GM20000 (cell line): ENCODE measurements around the gene SIGLEC11.
"Not testable (repeated sequence)": the region's sequence is repeated elsewhere in the genome, so short reads cannot be mapped to it uniquely, and the experiment has no call there.

Experiments used
- DNase-seq: peaks from one replicate; pipeline ENCODE4 v3.0.0; 2012; ENCODE audit warnings: low spot score
- TF ChIP-seq, protein P1 (sequence below): IDR thresholded peaks from 2 replicates; pipeline ENCODE4 v1.5.1; 2012; ENCODE audit warnings: mild to moderate bottlenecking, control low read depth; ENCODE audit errors: extremely low read depth, missing control alignments

Gene SIGLEC11, protein sequence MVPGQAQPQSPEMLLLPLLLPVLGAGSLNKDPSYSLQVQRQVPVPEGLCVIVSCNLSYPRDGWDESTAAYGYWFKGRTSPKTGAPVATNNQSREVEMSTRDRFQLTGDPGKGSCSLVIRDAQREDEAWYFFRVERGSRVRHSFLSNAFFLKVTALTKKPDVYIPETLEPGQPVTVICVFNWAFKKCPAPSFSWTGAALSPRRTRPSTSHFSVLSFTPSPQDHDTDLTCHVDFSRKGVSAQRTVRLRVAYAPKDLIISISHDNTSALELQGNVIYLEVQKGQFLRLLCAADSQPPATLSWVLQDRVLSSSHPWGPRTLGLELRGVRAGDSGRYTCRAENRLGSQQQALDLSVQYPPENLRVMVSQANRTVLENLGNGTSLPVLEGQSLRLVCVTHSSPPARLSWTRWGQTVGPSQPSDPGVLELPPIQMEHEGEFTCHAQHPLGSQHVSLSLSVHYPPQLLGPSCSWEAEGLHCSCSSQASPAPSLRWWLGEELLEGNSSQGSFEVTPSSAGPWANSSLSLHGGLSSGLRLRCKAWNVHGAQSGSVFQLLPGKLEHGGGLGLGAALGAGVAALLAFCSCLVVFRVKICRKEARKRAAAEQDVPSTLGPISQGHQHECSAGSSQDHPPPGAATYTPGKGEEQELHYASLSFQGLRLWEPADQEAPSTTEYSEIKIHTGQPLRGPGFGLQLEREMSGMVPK

DNA sequence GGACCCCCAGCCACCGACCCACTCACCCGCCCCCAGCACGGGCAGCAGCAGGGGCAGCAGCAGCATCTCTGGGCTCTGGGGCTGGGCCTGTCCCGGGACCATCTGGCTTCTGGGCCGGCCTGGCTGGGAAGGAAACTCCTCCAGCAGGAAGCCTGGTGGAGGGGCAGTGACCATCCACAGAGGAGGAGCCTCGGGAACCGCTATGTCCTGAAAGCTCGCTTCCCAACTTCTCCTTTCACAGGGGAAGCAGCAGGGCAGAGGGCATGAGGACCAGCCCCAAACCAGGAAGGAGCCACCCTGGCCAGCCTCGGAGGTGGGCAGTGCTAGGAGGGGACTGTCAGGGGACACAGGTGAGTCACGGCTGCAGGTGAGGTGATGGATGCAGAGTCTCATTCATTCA is at the start of gene SIGLEC11:
Gene SIGLEC11, minus strand, starts transcription at position 193 of the 400 bp plus-strand sequence. Its CDS starts 91 bp downstream, at position 102.
- not testable (repeated sequence) for DNase-seq

DNA sequence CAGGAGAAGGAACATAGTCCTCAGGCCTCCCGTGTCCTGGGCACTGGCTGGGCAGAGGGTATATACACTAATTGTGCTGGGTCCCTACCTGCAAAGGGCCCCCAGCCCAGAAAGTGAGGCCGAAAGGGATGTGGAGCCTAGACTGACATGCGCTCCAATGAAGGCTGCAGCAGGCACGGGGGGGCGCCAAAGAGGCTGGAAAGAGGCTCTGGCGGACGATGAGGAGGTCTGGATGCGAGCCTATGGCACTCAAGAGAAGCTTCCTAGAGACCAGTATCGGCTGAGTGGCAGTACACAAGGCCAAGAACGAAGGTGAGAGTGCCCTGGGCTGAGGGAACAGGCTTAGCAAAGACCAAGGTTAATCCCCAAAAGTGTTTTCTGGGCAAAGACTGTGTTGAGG is 47.6 kb upstream of the SIGLEC11 start:
- DNase-seq, result no peak
- TF ChIP-seq, protein P1, sequence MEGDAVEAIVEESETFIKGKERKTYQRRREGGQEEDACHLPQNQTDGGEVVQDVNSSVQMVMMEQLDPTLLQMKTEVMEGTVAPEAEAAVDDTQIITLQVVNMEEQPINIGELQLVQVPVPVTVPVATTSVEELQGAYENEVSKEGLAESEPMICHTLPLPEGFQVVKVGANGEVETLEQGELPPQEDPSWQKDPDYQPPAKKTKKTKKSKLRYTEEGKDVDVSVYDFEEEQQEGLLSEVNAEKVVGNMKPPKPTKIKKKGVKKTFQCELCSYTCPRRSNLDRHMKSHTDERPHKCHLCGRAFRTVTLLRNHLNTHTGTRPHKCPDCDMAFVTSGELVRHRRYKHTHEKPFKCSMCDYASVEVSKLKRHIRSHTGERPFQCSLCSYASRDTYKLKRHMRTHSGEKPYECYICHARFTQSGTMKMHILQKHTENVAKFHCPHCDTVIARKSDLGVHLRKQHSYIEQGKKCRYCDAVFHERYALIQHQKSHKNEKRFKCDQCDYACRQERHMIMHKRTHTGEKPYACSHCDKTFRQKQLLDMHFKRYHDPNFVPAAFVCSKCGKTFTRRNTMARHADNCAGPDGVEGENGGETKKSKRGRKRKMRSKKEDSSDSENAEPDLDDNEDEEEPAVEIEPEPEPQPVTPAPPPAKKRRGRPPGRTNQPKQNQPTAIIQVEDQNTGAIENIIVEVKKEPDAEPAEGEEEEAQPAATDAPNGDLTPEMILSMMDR, result no peak

DNA sequence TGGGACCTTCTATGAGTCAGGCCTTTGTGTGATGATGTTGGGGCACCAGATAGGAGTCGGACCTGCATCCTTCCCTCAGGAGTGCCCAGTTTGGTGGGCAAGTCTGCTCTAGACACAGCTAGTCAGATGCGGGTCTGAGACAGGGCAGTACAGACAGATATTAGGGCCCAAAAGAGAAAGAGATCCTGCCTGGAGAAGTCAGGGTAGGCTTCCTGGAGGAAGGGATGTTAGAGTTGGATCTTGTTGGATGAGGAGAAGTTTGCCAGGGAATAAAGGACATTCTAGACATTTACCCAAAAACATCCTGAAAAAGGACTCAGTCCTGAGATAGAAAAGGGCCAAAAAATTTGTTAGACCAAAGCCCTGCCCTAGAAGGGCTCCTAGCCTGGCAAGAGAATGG is 47.0 kb upstream of the SIGLEC11 start:
- DNase-seq, result no peak
- TF ChIP-seq, protein P1, result no peak

DNA sequence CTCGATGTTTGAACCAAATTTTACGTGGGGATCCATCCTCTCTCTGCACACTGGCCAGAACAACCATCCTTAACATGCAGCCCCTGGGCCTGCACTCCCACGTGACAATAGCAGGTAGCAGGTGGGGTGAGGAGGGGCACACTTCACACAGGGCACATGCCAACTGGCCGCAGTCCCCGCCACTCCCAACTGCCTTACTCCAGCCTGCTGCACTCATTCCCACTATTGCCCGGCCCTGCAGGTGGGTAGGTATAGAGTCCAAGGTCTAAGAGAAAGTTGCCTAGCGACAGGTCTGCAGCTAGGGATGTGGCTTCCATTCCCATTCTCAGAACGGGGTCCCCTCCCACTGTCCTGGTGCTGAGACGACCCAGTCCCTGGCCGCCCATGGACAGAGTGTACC is 46.2 kb upstream of the SIGLEC11 start:
- TF ChIP-seq, protein P1, result no peak
- no peak for DNase-seq

DNA sequence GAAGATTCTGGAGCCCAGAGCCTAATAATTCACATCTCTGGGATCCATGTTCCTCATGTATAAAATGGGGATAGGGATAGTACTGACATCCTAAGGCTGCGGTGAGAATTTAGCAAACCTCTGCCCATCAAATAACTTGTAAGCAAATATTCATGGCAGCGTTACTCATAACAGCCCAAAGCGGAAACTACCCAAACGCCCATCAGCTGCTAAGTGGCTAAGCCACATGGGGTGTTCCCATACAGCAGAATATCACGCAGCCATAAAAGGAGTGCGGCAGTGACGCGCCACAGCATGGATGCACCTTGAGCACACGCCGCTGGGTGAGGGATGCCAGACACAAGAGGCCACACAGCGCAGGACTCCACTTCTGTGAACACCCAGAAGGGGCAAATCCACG is 44.5 kb upstream of the SIGLEC11 start:
- TF ChIP-seq, protein P1, result no peak
- no peak for DNase-seq

DNA sequence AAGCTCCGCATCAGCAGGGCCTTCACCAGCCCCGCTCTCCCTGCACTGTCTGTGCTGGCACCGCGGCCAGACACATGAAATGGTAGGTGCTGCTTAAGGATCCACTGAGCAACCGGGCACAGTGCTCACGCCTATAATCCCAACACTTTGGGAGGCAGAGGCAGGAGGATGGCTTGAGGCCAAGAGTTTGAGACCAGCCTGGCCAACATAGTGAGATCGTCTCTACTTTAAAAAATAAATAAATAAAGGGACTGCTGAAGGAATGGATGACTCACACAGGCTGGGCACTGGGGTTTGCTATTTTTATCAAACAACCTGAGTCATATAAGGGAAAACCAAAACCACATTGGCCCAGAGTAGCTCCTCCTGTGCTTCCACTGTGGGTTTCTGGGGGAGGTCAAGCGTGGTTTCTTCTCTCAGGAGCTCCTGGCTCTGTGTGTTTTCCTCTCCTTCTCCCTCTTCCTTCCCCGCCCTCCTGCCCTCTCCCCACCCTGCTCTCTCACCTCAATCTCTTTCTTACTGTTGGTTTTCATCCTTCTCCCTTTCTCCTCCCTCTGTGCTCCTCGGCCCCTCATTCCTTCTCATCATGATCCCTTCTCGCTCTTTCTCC is 42.9 kb upstream of the SIGLEC11 start:
- TF ChIP-seq, protein P1, result no peak
- peak; percentile 59 for DNase-seq

DNA sequence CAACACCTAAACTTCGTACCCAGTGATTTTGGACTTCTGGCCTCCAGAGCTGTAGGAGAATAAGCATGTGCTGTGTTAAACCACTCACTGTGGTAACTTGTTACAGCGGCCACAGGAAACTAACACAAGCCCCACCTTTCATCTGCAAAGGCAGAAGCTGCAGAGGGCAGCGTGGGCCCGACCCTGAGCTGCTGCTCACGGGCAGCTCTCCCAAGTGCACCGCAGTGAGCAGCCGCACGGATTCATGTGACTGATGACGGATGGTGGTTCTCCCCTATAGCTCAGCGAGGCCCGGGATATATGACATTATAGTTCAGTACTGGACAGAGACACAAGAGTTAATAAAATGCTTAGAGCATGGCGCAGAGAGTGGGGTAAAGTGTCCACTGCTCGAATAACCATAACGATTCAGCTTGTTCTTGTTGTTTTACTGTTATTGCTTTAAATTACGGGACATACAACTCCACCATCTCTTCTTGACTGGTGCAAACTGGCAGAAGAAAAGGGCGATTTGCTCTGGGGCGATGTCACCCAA is 42.3 kb upstream of the SIGLEC11 start:
- DNase-seq, result no peak
- TF ChIP-seq, protein P1, result no peak
